Stimulated activated CD4-positive, alpha-beta T cell treated with anti-CD3 and anti-CD28 coated beads, Interleukin-12 subunit alpha, Interleukin-12 subunit beta, amount 100 ng/mL, for 4 hours (primary cell): ENCODE measurements around the gene CNDP1.

Experiments used
- DNase-seq: peaks from one replicate; pipeline ENCODE4 v3.0.0-alpha.2; 2020

CNDP1 gene

DNA sequence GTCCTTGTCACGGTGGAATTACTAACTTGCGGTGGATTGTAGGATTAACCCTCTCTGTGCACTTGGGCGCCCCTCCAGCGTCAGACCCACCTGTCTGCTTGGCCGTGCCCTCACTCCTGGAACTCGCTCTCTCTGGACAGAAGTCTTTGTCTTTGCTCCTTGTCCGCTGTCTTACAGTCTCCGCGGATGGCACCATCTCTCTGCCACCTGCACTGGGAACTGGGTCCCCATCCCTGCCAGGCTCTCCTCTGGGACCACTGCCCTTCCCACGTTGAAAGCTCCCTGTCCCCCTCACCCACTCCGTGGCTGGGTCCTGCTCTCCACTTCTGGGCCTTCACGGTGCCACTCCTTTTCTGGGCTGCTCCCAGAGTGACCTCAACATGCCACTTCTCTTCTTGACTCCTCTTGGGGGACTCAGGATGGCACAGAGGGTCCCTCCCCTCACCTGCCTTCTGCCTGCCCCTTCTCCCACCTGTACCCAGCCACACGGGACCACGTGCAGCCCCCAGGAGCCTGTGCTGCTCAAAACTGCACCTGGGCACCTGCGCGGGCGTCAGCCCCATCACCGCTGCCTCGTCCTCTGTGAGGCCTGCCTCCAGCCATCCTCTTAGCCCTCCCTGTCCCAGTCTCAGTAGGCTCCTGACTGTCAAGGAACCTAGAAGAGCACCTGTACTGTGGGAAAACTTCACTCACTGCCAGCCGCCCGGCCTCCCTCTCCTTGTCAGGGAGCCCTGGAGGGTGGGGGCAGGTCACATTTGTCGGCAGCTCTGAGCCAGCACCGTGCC, 27.0 kb upstream of the CNDP1 start:
- no peak for DNase-seq

DNA sequence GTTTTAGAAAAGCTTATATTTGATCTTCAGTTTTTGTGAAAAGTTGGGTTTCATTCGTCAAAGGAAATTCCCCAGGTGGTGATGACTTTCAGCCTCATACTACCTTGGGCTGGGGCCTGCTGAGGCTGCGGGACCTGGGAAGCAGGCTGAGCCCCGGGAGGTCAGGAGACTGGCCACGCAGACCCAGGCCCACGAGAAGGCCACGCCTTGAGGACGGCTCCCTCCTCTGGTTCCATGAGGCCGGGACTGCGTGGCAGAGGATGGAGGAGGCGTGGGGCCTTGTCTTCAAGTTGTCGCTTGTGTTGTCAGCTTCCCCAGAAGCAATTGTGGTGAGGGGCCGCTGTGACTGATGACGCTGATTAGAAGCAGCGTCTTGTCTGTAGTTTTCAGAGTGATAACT, 26.4 kb upstream of the CNDP1 start:
- no peak for DNase-seq

DNA sequence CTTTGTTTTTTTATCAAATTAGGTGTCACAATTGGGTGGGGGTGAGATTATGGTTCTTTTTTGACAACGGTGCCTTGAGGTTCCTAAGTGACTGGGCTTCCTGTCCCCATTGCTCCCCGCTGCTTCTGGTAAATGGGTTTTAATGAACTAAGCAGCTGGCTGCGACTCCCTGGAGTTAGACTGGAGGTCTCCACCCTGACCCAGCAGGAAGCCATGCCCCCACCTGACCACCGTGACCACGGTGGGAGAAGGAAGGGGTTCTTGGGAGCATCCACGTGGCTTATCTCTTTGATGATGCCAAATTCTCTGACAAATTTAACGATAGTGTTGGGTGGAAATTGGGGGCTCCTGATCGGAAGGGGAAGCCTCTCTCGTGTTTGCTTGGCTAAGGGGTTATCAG, 25.9 kb upstream of the CNDP1 start:
- no peak for DNase-seq

DNA sequence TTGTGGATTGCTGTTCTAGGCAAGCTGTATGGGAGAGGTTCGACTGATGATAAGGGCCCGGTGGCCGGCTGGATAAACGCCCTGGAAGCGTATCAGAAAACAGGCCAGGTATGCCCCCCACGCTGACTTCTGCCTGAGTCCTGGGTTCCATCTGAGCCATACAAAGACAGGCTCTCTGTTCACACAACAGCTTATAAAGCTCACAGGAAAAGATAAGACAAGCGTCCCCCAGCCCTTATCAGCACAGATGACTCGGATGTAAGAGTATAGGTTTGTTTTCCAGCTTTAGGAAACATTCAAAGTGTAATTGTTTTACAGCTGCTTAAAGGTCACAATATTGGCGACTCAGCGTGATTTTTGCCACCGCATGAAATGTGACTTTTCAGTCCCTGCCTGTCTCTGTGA, 25.5 kb upstream of the CNDP1 start:
- DNase-seq = no peak

DNA sequence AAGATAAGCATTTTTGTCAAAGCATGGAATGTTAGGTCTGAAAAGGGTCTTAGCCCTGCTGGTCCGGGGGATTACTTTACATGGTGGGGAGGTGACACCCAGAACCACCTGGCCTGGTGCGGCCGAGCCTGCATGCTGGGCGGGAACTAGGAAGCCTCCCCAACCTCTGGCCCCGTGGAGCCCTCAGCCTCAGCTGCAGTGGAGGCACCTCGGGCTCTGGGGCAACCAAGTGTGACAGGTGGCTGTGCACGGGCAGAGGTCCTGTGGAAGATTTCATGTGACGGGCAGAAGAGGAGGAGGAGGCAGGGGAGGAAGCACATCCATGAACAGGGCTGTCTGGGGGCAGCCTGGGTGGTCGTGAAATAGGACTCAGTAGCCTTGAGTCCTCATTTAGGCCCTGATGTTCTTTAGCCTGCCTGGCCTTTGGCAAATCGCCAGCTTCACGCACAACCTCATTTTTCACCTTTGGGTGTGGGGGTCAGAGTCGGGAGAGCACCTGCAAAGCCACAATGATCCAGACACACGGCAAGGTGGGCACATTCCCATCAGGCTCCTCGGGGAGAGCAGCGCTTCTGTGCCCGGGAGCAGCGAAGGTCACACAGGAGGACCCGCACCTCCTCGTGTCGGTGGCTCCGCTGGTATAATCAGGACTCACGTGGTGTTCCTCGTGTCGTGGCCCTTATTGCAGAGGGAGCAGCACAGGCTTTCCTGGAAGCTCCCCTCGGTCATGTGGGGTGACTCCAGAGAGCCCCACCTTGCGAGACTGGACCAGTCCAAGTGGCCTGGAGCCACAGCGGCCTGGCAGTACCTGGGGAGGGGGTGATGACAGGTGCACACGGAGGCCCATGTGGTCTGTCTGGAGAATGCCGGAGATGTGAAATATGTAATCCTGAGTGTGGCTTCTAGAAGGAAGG, 24.2 kb upstream of the CNDP1 start:
- DNase-seq = no peak

DNA sequence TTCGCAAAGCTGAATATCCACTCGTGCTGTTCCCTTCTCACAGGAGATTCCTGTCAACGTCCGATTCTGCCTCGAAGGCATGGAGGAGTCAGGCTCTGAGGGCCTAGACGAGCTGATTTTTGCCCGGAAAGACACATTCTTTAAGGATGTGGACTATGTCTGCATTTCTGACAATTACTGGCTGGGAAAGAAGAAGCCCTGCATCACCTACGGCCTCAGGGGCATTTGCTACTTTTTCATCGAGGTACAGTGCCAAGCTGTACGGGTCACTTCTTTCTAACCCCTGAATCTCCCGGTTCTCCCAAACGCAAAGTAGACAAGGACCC, 23.6 kb upstream of the CNDP1 start:
- no peak for DNase-seq

DNA sequence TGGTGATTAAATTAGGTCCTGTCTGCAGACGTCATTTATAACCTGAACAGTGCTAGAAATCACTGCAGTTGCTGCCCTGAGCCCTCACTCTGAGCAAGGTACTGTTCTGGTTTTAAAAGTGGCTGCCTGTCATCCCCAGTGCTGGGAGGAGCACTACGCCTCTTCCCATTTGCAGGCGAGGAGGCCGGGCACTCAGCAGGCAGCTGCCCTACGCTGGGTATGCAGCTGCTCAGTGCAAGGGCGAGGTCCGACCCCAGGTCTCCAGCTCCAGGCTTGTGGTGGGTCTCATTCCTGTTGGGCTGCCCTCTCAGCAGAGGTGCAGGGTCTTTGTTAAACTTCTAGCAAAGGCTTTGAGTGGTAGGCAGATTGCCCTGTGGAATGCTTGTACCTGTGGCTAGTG, 22.5 kb upstream of the CNDP1 start:
- DNase-seq = no peak

DNA sequence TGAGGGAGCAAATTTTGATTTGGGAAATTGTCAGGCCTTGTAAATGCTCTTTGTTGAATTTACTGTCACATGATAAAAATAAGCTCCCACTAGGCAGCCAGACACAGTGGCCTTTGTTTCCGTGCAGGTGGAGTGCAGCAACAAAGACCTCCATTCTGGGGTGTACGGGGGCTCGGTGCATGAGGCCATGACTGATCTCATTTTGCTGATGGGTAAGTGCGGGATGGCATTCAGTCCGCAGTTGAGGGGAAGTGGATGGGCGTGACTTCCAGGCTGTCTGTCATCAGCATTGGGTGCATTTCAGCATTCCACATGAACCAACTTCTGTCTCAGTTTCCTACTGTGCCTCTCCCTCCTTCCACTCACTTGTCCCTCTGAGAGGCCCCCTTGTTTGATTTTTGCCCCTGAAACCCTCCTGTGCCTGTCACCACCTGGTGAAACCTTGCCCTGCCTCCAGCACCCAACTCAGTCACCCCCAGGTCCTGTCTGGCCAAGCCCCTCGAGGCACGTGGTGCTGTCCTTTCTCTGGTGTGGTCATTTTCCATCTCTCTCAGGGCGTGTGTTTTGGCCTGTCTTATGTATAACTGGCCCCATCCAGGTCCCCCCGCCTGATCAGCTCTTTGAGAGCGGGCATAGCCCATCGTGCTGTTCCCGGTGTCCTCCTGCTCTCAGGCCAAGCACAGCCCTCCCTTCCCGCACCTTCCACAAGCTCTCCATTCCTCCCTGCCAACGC, 21.8 kb upstream of the CNDP1 start:
- no peak for DNase-seq

DNA sequence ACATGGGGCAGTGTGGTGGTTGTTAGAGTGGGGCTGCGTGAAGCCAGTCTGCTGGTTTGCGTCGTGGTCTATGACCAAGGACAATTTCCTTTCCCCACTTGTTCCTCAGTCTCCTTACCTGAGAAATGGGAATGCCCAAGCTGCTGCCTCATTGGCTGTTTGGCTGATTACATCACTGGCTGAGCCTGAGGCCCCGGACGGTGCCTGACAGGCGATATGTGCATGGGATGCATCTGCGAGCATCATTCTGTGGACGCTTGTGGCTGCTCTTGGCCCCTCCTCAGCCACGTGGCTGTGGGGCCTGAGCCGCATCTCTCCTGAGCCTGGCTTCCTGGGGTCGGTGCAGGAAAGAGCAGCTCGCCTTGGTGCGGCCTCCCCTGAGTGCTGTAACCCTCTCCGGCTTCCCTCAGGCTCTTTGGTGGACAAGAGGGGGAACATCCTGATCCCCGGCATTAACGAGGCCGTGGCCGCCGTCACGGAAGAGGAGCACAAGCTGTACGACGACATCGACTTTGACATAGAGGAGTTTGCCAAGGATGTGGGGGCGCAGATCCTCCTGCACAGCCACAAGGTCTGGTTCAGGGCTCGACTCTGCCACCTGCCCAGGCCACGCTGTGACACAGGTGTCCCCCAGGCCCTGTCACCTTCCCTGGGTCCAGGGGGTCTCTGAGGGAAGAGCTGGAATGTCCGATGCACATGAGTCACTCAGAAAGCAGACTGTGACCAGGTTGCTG, 21.0 kb upstream of the CNDP1 start:
- DNase-seq = no peak

DNA sequence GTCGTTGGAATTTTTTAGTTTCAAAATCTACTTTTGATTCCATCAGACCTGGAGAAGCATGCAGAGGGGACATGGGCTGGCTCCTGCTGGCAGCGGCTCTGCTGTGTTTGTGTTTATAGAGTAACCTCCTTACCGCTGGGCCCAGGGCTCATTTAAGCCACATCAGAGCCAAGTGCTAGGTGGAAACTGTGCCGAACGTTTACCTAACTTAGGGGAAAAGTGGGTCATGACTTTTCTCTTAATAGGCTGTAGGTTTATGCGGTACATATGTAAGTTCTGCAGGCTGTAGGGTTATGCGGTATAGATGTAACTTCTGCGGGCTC, 20.5 kb upstream of the CNDP1 start:
- DNase-seq = no peak

DNA sequence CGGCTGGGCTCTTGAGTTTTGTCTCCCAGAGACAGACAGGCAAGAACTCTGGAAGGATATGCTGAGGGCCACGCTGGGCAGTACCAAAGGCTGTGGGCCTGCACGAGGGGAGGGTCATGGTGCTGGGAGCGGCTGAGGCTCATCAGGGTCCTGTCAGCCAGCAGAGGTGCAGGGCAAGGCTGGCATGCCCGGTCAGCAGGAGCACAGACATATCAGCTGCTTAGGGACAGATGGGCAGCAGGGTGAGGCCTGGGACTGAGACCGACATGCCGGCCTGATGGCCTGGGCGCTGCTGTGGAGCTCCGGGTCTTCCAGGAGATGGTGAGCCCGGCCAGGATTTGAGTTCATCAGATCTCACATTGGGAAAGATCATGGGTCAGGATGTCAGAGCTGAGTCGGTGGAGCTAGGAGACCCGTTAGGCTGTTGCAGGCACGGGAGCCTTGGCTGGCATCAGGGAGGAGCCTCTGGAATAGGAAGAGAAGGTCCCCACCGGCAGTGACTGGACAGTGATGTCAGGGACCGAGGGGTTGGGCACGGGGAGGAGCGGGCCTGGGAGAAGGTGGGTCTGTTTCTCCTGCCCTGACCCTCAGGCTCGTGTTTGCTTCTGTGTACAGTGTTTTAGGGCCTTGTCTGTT, 19.3 kb upstream of the CNDP1 start:
- no peak for DNase-seq

DNA sequence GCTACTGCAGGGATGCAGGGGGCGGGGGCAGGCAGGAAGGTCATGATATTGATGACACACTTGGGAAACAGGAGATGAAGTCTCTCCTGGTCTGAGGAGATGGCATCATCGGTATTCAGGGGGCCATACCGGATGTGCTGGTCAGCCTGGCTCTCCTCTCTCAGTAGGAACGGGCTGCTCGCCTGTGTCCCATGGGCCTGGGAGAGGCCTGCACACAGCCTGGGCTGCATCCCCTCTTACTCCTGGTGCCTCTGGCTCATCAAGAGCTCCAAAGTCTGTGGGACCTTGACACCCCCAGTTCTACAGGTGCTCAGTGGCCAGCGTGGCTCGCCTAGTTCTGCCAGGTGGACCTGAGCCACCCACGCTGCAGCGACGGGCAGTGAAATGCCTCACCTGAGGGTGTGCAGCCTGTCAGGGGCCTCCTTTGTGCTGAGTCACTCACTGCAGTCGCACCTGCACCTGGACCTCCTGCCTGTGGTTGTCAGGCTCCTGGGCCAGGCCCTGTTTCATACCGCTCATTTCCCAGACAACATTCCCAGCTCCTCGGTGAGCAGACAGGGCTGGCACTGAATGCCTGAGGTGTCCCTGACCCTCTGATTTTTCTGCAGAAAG, 18.6 kb upstream of the CNDP1 start:
- no peak for DNase-seq

DNA sequence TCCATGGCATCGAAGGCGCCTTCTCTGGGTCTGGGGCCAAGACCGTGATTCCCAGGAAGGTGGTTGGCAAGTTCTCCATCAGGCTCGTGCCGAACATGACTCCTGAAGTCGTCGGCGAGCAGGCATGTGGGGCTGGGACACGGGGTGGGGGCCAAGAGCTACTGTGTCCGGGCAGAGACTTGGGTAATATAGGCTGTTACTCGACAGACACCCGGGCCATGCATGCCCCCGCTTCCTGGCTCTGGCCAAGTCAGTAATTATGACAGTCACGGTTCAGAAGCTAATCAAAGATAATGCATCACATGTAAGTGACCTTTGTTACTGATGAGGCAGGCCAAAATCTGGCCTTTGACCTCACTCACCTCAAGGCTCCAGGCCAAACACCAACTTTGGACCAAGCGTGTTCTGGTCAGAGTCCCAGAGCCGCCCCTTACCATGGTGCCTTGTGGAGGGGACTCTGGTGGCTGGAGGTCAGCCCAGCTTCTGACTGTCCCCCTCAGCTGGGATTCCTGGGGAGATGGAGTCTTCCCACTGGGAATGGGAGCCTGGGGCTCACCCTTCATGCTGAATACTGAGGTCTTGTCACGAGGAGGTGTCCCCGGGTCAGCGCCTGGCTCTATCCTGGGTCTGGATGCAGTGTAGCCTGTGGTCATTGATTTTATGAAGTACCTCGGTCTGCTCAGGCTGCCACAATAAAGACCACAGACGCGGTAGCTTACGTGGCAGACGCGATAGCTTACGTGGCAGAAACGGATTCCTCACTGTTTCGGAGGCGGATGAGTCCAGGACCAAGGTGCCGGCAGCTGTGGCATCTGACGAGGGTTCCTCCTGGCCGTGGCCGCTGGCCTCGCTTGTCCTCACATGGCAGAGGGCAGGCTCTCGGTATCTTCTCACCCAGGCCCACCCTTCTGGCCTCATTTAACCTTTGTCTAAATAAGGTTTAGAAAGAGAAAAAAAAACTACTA, 17.7 kb upstream of the CNDP1 start:
- DNase-seq = no peak

DNA sequence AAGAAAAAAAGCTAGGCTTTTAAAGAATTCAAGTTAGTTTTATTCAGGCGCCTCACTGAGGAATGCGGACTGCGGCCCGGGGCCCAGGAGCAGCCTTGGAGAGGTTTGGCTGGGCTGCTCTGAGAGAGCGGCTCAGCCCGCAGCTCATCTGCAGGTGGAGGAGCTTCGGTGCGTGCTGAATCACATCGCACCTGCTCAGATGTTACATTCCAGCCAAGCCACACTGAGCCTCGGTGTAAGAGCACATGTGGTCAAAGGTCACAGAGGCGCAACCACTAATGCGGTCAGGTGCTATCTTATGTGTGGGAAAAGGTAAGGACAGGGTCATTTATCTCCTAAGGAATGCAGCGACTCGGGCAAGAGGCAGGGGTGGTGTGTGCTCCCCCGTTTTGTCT, 17.1 kb upstream of the CNDP1 start:
- DNase-seq = no peak

DNA sequence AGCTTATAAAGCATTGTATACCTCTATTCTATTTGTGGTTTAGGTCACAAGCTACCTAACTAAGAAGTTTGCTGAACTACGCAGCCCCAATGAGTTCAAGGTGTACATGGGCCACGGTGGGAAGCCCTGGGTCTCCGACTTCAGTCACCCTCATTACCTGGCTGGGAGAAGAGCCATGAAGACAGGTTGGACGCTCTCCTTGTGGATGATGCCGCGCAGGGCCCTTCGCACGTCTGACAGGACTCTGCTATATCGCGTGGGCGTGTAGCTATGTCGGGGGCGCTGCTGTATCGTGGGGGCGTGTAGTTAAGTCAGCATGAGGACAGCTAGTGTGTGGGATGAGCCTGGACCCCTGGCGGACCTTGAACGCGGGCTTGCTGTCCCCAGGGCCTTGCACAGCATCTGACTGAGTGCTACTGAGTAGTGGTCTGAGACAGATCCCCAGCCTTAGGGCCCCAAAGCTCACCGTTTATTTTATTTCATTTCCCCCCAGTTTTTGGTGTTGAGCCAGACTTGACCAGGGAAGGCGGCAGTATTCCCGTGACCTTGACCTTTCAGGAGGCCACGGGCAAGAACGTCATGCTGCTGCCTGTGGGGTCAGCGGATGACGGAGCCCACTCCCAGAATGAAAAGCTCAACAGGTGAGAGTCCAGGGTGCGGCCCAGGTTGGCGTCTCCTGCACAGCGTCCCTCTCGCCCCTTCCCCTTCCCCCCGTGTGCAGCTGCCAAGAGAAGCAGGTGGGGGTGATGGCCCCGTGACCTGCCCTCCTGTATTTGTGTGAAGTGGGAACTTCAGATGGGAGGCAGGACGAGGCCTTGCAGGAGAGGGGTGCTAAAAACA, 15.6 kb upstream of the CNDP1 start:
- no peak for DNase-seq

DNA sequence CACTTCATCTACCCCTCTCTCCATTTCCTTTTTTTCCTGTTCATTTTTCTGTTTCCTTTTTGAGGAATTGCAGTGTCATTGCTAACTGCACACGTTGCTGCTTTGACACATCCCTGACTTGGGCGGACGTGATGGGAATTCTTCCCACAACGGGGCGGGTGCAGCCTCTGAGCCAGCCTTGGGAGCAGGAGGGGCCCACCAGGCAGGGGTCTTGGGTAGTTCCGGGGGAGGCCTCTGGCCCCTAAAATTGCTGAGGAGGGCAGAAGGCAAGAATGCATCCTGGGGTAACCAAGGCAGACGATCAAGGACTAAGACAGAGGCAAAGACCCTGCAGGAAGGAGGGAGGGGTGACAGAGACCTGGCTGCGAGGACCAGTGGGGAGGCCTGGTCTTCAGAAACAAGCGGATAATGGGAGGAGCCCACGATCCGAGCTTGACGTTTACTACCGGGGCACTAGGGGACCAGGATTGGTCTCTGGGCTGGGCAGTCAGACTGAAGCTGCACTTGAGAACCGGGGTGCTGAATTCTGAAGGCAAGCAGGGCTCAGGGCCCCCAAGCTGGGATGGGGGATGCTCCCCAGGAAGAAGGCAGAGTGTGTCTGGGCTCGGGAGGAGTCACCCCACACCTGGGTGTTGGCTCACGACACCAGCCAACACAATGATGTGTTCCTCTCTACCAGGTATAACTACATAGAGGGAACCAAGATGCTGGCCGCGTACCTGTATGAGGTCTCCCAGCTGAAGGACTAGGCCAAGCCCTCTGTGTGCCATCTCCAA, 14.8 kb upstream of the CNDP1 start:
- no peak for DNase-seq

DNA sequence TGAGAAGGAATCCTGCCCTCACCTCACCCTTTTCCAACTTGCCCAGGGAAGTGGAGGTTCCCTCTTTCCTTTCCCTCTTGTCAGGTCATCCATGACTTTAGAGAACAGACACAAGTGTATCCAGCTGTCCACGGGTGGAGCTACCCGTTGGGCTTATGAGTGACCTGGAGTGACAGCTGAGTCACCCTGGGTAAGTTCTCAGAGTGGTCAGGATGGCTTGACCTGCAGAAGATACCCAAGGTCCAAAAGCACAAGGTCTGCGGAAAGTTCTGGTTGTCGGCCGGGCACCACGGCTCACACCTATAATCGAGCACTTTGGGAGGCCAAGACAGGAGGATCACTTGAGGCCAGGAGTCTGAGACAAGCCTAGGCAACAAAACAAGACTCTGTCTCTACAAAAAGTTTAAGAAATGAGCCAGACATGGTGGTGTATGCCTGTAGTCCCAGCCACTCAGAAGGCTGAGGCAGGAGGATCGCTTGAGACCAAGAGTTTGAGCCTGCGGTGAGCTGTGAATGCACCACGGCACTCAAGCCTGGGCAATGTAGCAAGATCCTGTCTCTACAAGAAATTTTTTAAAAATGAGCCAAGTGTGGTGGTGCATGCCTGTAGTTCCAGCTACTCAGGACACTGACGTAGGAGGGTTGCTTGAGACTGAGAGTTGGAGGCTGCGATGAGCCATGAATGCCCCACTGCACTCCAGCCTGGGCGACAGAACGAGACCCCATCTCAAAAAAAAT, 14.0 kb upstream of the CNDP1 start:
- no peak for DNase-seq

DNA sequence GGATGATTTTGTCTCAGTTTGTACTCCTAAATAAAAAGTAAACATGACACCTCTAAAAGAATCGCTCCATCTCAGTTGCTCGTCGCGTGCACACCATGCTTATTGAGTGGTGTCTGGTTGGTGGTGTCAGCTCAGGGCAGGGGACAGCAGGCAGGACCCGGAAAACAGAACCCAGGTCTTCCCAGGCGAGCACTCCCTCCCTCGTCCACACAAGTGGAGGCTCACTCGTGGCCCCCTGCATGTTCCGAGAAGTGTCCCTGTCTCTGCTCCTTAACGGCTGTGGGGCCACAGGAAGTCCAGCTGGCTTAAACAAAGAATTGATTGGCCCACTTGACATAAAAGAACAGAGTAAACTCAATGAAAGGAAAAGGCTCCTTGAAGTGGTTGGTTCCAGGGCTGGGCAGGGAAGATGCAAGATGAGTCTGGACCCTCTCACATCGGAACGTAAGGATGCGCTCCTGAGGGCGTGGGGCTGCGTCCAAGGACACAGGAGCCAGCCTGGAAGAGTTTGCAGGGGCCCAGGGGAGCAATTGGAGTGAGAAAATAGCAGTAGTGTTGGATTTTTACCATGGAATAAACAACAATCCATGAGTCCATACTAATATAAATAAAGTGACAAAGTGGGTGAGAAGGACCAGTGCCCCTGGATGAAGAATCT, 13.1 kb upstream of the CNDP1 start:
- no peak for DNase-seq
